Central memory CD8-positive, alpha-beta T cell (primary cell): ENCODE measurements around the gene WASHC2C.
"Not testable (repeated sequence)": the region's sequence is repeated elsewhere in the genome, so short reads cannot be mapped to it uniquely, and the experiment has no call there.

Experiments used
- ATAC-seq: fragments of 150-1000 bp; cut with Tn5 transposase; replicated peaks from 2 replicates; pipeline ENCODE4 v1.10.0; 2022; ENCODE audit warnings: mild to moderate bottlenecking, moderate FRiP score, moderate number of reproducible peaks; ENCODE audit not compliant: poor library complexity, severe bottlenecking; ENCODE audit errors: extremely low read depth
- DNase-seq, 2 donors: peaks; one replicate each; pipeline ENCODE4 v3.0.0; 2021; ENCODE audit warnings: low spot score in 2 of 2
- H3K27ac Mint-ChIP-seq: one replicate; pipeline ENCODE4 v1.8.0; 2022; ENCODE audit warnings: low read depth, mild to moderate bottlenecking, moderate library complexity, mixed read lengths
- H3K27me3 Mint-ChIP-seq: one replicate; pipeline ENCODE4 v1.8.0; 2022; ENCODE audit warnings: mixed read lengths
- H3K36me3 Mint-ChIP-seq: one replicate; pipeline ENCODE4 v1.8.0; 2022; ENCODE audit warnings: mild to moderate bottlenecking, moderate library complexity, mixed read lengths; ENCODE audit not compliant: insufficient read depth
- H3K4me1 Mint-ChIP-seq: one replicate; pipeline ENCODE4 v1.8.0; 2022; ENCODE audit warnings: mixed read lengths
- H3K4me3 Mint-ChIP-seq: one replicate; pipeline ENCODE4 v1.8.0; 2022; ENCODE audit warnings: mild to moderate bottlenecking, moderate library complexity, mixed read lengths
- H3K9me3 Mint-ChIP-seq: one replicate; pipeline ENCODE4 v1.8.0; 2022; ENCODE audit warnings: mixed read lengths

Gene WASHC2C

DNA sequence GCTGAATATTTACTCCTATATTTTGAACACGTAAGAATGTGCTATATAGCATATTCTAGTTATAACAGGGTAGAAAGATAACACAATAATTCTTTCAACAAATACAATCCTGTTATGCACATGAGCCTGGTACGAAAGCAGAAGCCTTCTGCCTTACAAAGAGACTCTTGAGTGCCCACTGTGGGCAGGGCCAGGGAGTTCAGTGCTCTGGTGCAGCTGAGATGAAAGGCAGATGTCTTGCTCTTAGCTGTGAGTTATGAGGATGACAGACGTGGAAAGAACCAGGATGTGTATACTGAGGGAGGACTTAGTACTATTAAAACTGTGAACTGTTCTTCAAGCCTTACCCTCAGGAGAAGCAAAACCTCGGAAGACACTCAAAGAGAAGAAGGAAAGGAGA is 24.1 kb downstream of the WASHC2C start:
- not testable (repeated sequence) for H3K4me1 Mint-ChIP-seq, H3K4me3 Mint-ChIP-seq, H3K27me3 Mint-ChIP-seq, DNase-seq, ATAC-seq, H3K9me3 Mint-ChIP-seq, H3K27ac Mint-ChIP-seq
- peaks cover 25% of the 10 kb centered on the region for H3K36me3 Mint-ChIP-seq

DNA sequence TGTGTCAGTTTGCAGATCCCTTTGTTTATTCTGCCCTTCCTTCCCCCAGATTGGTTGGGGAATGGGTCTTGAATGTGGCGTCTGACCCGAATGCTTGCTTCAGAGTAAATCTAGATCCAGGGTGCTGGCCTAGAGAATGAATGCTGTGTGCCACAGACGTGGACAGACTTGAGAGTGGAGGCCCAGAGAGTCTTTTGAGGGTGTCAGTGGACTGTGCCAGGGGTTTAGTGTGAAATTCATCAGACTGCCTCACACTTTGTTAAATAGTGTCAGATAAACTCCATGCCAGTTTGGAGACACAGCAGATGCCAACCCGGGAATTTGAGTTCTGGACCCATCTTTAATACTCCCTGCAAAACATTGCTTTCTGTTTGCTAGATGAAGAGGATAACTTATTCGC is 25.1 kb downstream of the WASHC2C start:
- H3K4me3 Mint-ChIP-seq, DNase-seq, H3K9me3 Mint-ChIP-seq, H3K4me1 Mint-ChIP-seq, ATAC-seq, H3K27me3 Mint-ChIP-seq, H3K27ac Mint-ChIP-seq: not testable (repeated sequence)
- H3K36me3 Mint-ChIP-seq, result peaks cover 25% of the 10 kb centered on the region

DNA sequence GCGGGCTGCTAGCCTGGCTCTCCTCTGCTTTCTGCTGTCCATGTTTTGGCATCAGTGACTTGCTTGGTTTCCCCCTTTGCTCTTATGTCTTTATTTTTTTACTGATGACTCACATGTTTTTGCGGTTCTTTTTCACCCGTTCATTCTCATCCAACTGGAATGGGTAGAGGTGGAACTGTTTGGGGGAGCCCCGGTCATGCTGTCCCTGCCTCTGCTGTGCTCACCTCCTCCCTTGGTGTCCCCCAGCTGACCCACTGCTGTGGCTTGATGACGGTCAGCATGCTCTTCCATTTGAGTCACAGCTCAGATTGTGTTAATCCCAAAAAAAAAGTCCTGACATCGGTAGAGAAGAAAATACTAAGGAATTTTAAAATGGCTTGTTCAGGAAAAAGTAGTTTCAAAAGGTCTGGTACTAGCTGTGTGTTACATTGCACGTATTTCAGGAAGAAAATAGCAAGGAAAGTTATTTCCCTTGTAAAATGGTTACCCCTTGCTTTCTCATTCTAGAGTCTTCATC is 27.0 kb downstream of the WASHC2C start:
- not testable (repeated sequence) for H3K4me1 Mint-ChIP-seq, ATAC-seq, H3K27ac Mint-ChIP-seq, DNase-seq, H3K9me3 Mint-ChIP-seq, H3K27me3 Mint-ChIP-seq, H3K4me3 Mint-ChIP-seq
- H3K36me3 Mint-ChIP-seq, result peaks cover 33% of the 10 kb centered on the region

DNA sequence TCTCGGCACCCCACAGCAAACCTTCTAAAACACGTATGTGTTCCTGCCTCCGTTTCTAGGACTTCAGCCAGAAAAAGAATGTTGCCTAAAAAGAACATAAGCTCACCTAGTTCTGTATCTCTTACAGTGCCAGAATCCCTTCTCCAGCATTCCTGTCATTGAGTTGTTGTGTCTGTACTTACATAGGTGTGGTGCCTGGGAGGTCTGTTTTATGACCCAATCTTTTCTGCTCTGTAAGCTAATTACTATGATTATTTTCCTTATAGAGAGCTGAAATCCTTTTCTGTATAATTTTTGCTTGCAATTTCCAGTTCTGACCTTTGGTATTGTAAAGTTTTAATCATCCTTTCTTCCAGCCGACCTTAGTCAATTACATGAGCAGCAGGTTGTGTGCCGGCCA is 28.0 kb downstream of the WASHC2C start:
- H3K27ac Mint-ChIP-seq, H3K4me1 Mint-ChIP-seq, H3K4me3 Mint-ChIP-seq, ATAC-seq, DNase-seq, H3K27me3 Mint-ChIP-seq, H3K9me3 Mint-ChIP-seq: not testable (repeated sequence)
- H3K36me3 Mint-ChIP-seq, result peaks cover 35% of the 10 kb centered on the region

DNA sequence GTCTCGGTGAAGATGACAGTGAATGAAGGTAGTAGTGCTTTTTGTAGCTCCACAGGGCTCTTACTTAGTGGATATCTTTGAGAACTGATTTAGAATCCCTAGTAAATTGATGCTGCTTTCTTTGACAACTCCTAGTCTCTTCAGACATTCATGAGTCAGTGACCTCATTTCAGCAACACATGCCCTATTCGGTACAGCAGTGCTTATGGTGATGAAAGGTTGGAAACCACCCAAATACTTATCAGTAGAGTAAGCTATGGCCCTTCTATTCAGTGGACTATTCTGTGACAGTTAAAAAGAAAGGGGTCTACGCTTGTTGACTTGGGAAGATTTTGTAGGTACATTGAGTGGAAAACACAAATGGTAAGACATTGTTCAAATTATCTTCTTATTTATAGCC is 29.0 kb downstream of the WASHC2C start:
- peaks cover 35% of the 10 kb centered on the region for H3K36me3 Mint-ChIP-seq
- not testable (repeated sequence) for ATAC-seq, H3K27ac Mint-ChIP-seq, H3K4me1 Mint-ChIP-seq, DNase-seq, H3K9me3 Mint-ChIP-seq, H3K4me3 Mint-ChIP-seq, H3K27me3 Mint-ChIP-seq

DNA sequence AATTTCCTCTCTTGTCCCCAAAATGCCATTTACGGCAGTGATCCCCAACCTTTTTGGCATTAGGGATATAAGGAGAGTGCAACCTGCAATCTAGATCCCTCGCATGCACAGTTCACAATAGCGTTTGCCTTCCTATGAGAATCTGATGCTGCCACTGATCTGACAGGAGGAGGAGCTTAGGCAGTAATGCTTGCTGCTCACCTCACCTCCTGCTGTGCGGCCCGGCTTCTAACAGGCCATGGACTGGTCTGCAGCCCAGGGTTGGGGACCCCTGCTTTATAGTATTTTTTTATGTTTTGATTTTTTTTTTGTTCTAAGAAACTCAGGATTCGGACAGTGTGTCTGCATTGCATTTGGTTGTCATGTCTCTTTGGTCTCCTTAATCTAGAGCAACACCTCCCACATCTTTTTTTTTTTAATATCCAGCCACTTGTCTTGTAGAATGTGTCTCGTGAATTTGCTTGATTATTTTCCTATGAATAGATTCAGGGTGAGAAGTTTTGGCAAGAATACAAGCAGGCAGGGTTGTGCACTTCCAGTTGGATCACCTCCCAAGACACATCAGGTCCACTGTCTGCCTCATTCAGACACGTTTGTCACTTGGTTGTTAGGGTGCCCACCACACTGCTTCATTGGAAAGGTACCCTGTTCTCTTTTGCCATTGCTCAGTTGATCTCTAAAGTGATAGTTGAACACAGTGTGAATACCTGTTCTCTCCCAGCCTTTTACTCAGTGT is 30.8 kb downstream of the WASHC2C start:
- not testable (repeated sequence) for H3K4me3 Mint-ChIP-seq, H3K27ac Mint-ChIP-seq, DNase-seq, H3K27me3 Mint-ChIP-seq, H3K4me1 Mint-ChIP-seq, ATAC-seq, H3K9me3 Mint-ChIP-seq
- H3K36me3 Mint-ChIP-seq, result peaks cover 34% of the 10 kb centered on the region

DNA sequence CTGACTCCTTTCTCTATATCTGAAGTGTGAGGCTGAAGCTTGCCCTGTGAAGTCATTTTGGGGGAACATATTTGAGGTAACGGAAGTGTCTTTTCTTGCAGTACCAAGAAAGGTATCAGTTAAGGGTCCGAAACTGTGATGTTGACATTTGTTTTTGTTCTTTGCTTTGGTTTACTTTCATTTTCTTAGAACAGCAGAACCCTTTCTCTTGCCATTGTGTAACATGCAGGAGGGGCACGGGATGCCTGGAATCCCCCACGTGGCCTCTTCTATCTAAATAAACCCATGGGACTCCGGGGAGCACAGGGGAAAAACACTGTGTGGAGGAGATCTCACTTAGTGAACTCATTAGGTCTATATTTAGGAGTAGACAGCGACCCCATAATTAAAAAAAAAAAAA is 34.6 kb downstream of the WASHC2C start:
- not testable (repeated sequence) for DNase-seq, H3K4me3 Mint-ChIP-seq, ATAC-seq, H3K27ac Mint-ChIP-seq, H3K27me3 Mint-ChIP-seq, H3K4me1 Mint-ChIP-seq, H3K9me3 Mint-ChIP-seq
- H3K36me3 Mint-ChIP-seq, result peaks cover 23% of the 10 kb centered on the region

DNA sequence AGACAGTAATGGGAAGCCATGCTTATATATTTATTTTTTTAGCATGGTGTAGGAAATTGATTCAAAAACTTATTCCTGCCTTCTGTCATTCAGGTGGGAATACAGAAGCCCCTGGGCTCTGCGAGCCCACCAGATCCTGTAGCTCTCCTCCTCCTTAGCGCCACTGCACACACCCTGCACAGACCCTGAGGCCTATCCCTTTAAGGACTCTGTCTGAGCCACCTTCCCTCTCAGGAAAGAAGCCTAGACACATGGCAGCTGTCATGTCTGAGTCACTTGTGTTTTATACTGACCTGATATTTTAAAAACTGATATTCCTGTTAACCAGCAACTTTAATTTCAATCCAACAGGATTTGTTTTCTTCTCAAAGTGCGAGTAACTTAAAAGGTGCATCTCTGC is 36.0 kb downstream of the WASHC2C start:
- H3K27ac Mint-ChIP-seq, H3K4me3 Mint-ChIP-seq, H3K9me3 Mint-ChIP-seq, ATAC-seq, DNase-seq, H3K27me3 Mint-ChIP-seq, H3K4me1 Mint-ChIP-seq: not testable (repeated sequence)
- peaks cover 18% of the 10 kb centered on the region for H3K36me3 Mint-ChIP-seq

DNA sequence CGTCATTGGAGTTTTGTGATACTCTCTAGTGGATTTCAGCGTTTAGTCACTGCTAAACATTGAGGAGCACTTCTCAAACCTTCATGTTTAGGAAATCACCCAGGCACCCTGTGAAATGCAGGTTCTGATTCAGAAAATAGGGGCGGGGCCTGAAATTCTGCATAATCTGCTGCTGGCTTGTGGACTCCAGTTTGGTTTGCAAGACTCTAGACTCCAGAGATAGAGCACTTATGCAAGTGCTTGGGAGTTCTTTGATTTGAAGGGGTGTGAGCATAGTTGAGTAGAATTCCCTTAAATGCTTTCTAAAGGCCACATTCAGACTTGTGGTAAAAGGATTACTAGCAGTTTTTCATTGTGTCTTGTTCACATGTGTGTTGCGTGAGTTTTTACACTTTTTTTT is 41.3 kb downstream of the WASHC2C start:
- peaks cover 24% of the 10 kb centered on the region for H3K36me3 Mint-ChIP-seq
- H3K9me3 Mint-ChIP-seq, H3K27me3 Mint-ChIP-seq, ATAC-seq, DNase-seq, H3K27ac Mint-ChIP-seq, H3K4me3 Mint-ChIP-seq, H3K4me1 Mint-ChIP-seq: not testable (repeated sequence)

DNA sequence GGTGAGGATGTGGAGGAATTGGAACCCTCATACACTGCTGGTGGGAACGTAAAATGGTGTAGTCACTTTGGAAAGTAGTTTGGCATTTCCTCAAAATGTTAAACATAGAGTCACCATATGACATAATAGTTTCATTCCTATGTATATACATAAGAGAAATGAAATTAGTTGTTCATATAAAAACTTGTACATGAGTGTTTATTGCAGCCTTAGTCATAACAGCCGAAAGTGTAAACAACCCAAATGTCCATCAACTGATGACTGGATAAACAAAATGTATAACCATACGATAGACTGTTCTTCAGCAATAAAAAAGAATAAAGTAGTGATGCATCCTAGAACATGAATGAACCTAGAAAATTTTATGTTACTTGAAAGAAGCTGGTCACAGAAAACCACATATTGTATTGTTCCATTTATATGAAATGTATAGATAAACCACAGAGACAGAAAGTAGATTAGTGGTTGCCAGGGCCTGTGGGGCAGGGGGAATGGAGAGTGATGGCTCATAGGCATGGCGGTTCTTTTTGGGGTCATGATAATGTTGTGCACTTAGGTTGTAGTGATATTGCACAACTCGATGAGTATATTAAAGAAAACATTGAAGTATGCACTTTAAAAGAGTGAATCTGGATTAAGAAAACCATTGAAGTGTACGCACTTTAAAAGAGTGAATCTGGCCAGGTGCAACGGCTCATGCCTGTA is 44.8 kb downstream of the WASHC2C start:
- not testable (repeated sequence) for H3K4me3 Mint-ChIP-seq, H3K9me3 Mint-ChIP-seq, ATAC-seq, H3K27me3 Mint-ChIP-seq, H3K4me1 Mint-ChIP-seq, H3K27ac Mint-ChIP-seq, DNase-seq
- peaks cover 32% of the 10 kb centered on the region for H3K36me3 Mint-ChIP-seq

DNA sequence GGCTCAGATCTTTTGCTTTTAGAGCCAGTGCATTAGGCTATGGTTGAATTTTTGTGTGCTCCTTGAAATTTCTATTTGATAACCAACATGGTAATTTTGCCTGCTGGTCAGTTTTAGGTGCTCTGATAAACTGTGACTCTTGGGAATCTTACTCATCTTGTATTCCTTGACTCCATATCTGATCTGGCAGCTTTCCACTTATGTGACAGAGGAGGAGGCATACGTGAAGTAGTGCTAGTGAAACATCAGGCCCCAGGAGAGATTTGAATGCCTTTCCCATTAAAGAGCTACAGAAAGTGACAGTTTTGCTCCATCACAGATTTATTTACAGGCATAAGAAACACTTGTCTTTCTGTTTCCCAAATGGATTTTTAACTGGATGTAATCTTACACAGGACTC is 59.2 kb downstream of the WASHC2C start:
- not testable (repeated sequence) for ATAC-seq, H3K4me1 Mint-ChIP-seq, H3K27ac Mint-ChIP-seq, H3K27me3 Mint-ChIP-seq, H3K9me3 Mint-ChIP-seq, DNase-seq, H3K4me3 Mint-ChIP-seq
- H3K36me3 Mint-ChIP-seq, result peaks cover 28% of the 10 kb centered on the region

DNA sequence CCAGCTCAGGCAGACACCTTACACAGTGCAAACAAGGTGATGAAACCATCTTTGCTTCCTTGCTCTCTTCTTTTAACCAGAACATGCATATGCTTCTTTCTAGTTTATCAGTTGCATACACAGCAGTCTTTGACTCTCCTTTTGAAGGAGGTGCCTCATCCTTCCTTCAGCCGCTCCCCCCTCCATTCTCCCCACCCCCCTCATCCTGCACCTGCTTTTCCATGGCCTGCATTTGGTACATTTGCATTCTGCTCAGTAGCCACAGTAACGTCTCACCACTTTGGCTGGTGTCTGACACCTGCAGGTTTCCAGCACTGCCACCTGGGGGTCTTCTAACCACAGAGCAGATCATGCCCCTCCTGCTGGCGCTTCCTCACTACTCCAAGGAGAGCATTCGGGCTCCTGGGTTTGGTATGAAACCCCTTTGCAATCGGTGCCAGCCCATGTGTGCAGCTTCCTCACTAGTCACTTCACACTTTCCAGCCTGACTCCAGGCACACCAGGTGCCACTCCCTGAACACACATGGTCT is 60.2 kb downstream of the WASHC2C start:
- H3K27me3 Mint-ChIP-seq, DNase-seq, ATAC-seq, H3K4me3 Mint-ChIP-seq, H3K27ac Mint-ChIP-seq, H3K9me3 Mint-ChIP-seq, H3K4me1 Mint-ChIP-seq: not testable (repeated sequence)
- H3K36me3 Mint-ChIP-seq, result peaks cover 31% of the 10 kb centered on the region

DNA sequence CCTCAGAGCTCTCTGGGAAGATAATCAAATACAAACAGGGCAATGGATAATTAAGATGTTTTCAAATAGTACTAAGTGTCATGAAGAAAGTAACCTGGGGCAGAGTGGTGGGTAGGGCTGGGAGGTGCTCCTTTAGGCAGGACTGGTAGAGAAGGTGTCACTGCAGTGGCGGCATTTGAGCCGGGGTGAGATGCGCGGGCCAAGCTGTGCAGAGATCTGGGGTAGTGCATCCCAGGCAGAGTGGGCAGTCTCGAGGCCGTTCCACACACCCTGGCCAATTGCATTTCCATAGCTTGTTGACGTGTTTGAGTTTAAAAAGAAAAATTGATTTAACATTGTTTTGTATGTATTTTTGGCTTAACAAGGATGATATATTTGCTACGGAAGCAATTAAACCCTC is 62.9 kb downstream of the WASHC2C start:
- not testable (repeated sequence) for ATAC-seq, H3K4me3 Mint-ChIP-seq, H3K4me1 Mint-ChIP-seq, DNase-seq, H3K27ac Mint-ChIP-seq, H3K27me3 Mint-ChIP-seq, H3K9me3 Mint-ChIP-seq
- H3K36me3 Mint-ChIP-seq, result peaks cover 41% of the 10 kb centered on the region
